Lower lobe of right lung (tissue), 2 donors: Measurements from ENCODE around the gene MYO1B. TPM values are rescaled to one million over a fixed set of nuclear protein-coding genes. Genes with fewer than 3 reads are reported as not detected.

Source experiments
- ATAC-seq, 2 donors: fragments of 200-7000 bp; cut with Tn5 transposase; one replicate each; pipeline ENCODE4 v1.9.1; 2020 to 2022; ENCODE audit warnings: mild to moderate bottlenecking in 2 of 2, moderate library complexity in 2 of 2
- DNase-seq: peaks from one replicate; pipeline ENCODE4 v3.0.0-alpha.2; 2020
- H3K27ac ChIP-seq: fragments of 200-600 bp; one replicate; pipeline ENCODE4 v1.8.0; 2022
- H3K27me3 ChIP-seq: fragments of 200-600 bp; one replicate; pipeline ENCODE4 v1.8.0; 2022; ENCODE audit warnings: low read depth
- H3K36me3 ChIP-seq: fragments of 200-600 bp; one replicate; pipeline ENCODE4 v1.8.0; 2022; ENCODE audit warnings: mild to moderate bottlenecking
- H3K4me1 ChIP-seq: fragments of 200-600 bp; one replicate; pipeline ENCODE4 v1.8.0; 2022
- H3K4me3 ChIP-seq: fragments of 200-600 bp; one replicate; pipeline ENCODE4 v1.8.0; 2022; ENCODE audit warnings: mild to moderate bottlenecking
- H3K9me3 ChIP-seq: fragments of 200-600 bp; one replicate; pipeline ENCODE4 v1.8.0; 2022
- intact Hi-C: fragments of 100-400 bp; cut with DNase I; formaldehyde crosslinking; loops from one replicate; pipeline ENCODE4 v1.11.0; 2022
- total RNA-seq: library from RNA; stranded (reverse); fragmentation: NEBNext Ultra II Directional; extraction: Animal tissue kit (Norgen Biotek cat#: 25700); gene quantifications from one replicate; pipeline ENCODE4 v1.2.1, GENCODE V29; 2021
- TF ChIP-seq, protein P1 (sequence below): fragments of 200-600 bp; IDR thresholded peaks from one replicate; pipeline ENCODE4 v1.8.0; 2022; ENCODE audit warnings: antibody characterized with exemption, mild to moderate bottlenecking
- donor health status: DM: no; HTN: yes; CAD: no; lungs with severe emphysema.

The MYO1B gene
- total RNA-seq, 1 donor from 2014 or later, result 123 TPM

DNA sequence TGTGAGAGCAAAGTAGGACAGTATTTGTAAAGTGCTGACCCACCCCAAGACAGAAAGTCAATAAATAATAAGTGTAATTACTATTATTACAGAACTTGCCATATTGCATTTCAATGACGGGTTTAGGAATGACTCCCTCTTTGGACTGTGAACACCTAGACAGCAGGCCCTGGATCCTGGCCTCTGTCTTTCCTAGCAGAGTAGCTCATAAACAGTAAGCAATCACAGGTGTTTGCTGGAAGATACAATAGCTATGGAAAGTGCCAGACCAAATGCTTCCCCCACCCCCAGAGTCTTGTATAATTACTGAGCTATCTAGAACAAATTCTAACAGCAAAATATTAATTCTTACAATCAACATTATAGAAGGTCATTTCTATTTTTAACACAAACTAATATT lies 20.1 kb upstream of the MYO1B start:
- peaks cover 7% of the 10 kb centered on the region for H3K4me1 ChIP-seq
- DNase-seq, result no peak
- H3K27me3 ChIP-seq, result no peaks in the 10 kb centered on the region
- no peaks in the 10 kb centered on the region for H3K9me3 ChIP-seq
- no peak overlapping the region for H3K4me3 ChIP-seq
- H3K27ac ChIP-seq, result no peak overlapping the region
- TF ChIP-seq, protein P1, sequence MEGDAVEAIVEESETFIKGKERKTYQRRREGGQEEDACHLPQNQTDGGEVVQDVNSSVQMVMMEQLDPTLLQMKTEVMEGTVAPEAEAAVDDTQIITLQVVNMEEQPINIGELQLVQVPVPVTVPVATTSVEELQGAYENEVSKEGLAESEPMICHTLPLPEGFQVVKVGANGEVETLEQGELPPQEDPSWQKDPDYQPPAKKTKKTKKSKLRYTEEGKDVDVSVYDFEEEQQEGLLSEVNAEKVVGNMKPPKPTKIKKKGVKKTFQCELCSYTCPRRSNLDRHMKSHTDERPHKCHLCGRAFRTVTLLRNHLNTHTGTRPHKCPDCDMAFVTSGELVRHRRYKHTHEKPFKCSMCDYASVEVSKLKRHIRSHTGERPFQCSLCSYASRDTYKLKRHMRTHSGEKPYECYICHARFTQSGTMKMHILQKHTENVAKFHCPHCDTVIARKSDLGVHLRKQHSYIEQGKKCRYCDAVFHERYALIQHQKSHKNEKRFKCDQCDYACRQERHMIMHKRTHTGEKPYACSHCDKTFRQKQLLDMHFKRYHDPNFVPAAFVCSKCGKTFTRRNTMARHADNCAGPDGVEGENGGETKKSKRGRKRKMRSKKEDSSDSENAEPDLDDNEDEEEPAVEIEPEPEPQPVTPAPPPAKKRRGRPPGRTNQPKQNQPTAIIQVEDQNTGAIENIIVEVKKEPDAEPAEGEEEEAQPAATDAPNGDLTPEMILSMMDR, result no peak
- intact Hi-C loops, result no loop called here
- ATAC-seq, result no peak
- no peaks in the 10 kb centered on the region for H3K36me3 ChIP-seq

DNA sequence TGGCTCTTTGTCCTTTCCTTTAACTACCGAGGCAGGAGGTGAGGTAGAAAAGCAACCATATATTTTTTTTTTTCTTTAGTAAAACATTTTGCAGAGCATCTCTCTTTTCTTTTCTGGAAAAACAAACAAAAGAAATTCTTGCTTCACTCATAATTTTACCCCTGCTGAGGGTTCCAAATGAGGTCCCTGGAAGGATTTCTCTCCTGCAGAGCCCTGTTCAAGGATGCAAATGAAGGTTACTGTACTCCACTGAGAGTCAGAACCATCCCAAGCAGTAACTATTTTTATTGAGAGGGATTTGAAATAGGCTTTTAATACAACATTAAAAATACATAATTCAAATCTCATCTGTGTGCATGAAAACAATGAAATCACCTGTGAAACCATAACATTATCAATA lies 19.5 kb upstream of the MYO1B start:
- Histone ChIP-seq H3K9me3 (no peaks in the 10 kb centered on the region), H3K27me3 (no peaks in the 10 kb centered on the region), H3K27ac (no peak overlapping the region), H3K4me1 (peaks cover 11% of the 10 kb centered on the region), H3K4me3 (no peak overlapping the region), H3K36me3 (no peaks in the 10 kb centered on the region)
- no peak for DNase-seq
- TF ChIP-seq, protein P1, result no peak
- no peak for ATAC-seq
- intact Hi-C loops, result no loop called here

DNA sequence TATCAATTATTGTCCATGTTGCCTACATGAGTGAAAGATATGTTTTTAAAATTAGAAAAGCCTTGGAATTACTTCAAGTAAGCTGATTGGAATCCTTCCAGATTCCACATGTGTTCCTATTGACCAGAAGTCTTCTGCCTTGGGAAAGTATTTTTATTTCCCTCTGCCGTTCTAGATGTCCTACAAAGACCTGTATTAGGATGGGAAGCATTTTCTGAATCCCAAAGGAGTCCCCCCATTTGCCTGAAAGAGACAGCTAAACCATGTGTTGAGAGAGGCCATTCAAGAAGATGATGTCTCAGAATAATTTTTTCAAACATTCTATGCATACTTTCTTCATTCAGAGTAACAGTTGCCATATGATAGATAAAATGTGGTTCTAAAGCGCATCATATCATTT lies 19.0 kb upstream of the MYO1B start:
- intact Hi-C loops, result no loop called here
- H3K36me3 ChIP-seq, result no peaks in the 10 kb centered on the region
- H3K4me1 ChIP-seq, result peaks cover 11% of the 10 kb centered on the region
- no peaks in the 10 kb centered on the region for H3K27me3 ChIP-seq
- ATAC-seq, result no peak
- no peak overlapping the region for H3K27ac ChIP-seq
- no peak overlapping the region for H3K4me3 ChIP-seq
- H3K9me3 ChIP-seq, result no peaks in the 10 kb centered on the region
- TF ChIP-seq, protein P1, result no peak
- DNase-seq, result no peak

DNA sequence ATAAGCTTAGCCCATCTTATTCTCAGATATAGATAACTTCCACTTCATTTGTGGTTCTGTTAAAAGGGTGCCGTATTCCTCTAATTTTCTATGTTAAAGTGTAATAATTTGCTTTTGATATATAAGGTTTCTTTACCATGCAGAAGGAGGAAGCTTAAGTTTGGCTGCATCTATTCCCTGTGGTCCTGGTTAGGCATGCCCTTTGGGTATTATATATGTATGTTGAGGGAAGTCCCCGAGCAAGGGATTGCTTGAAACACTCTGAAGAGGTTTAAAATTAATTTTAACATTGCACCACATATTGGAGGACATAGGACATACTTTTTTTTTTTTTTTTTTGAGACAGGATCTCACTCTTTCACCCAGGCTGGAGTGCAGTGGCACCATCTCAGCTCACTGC lies 16.9 kb upstream of the MYO1B start:
- H3K27me3 ChIP-seq, result no peaks in the 10 kb centered on the region
- peaks cover 16% of the 10 kb centered on the region for H3K4me1 ChIP-seq
- intact Hi-C loops, result no loop called here
- no peak overlapping the region for H3K4me3 ChIP-seq
- no peak for ATAC-seq
- no peaks in the 10 kb centered on the region for H3K36me3 ChIP-seq
- no peak for DNase-seq
- TF ChIP-seq, protein P1, result no peak
- no peaks in the 10 kb centered on the region for H3K9me3 ChIP-seq
- H3K27ac ChIP-seq, result no peak overlapping the region

DNA sequence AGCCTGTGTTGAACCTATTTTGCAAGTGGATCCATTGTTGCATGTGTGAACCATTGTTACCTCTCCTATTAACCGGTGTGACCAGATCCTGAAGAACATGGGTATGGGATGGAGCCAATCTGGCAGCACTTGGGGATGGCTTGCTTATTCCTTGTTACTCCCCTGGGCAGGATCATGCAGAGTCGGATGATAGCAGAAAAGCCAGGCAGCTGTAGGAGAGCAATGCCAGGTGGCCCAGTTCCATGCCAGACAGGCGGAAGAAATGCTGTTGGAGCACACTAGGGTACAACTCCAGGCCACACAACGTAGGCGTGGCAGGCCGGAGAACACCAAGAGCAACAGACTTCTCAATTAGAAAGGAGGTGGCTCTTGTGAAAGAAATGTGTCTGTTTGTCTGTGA lies 16.3 kb upstream of the MYO1B start:
- no peaks in the 10 kb centered on the region for H3K9me3 ChIP-seq
- no peak overlapping the region for H3K4me3 ChIP-seq
- no peaks in the 10 kb centered on the region for H3K36me3 ChIP-seq
- peaks cover 16% of the 10 kb centered on the region for H3K4me1 ChIP-seq
- DNase-seq (peak; percentile 55), ATAC-seq (peak; percentile 29 to 59)
- no peak overlapping the region for H3K27ac ChIP-seq
- intact Hi-C loops, result no loop called here
- H3K27me3 ChIP-seq, result no peaks in the 10 kb centered on the region
- TF ChIP-seq, protein P1, result no peak

DNA sequence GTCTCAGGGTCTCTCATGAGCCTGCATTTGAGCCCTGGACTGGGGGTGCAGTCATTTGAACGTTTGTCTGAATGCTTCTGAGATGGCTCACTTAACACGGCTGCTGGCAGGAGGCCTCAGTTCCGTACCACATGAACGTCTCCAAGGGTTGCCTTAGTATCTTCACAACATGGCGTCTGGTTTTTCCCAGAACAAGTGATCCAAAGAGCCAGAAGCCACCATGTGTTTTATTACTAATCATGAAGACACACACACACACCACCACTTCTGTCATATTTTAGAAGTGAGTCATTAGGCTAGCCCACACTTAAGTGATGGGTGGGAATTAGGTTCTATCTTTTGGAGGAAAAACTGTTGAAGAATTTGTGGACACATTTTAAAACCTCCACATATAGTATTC lies 15.0 kb upstream of the MYO1B start:
- H3K9me3 ChIP-seq, result no peaks in the 10 kb centered on the region
- intact Hi-C loops, result no loop called here

More for the DNA sequence above, 15.0 kb upstream of the MYO1B start:
- H3K27ac ChIP-seq, result no peak overlapping the region
- H3K36me3 ChIP-seq, result no peaks in the 10 kb centered on the region
- TF ChIP-seq, protein P1, result no peak
- H3K4me1 ChIP-seq, result peaks cover 16% of the 10 kb centered on the region
- ATAC-seq, result peak; percentile 50 to 81
- H3K27me3 ChIP-seq, result no peaks in the 10 kb centered on the region
- no peak for DNase-seq
- H3K4me3 ChIP-seq, result no peak overlapping the region
